Measurements from ENCODE around the gene RAB1B.
A peak's percentile ranks its signal among the peaks of the same experiment; 100 is the strongest.
"Not testable (repeated sequence)": the region's sequence is repeated elsewhere in the genome, so short reads cannot be mapped to it uniquely, and the experiment has no call there.

Gene RAB1B

DNA sequence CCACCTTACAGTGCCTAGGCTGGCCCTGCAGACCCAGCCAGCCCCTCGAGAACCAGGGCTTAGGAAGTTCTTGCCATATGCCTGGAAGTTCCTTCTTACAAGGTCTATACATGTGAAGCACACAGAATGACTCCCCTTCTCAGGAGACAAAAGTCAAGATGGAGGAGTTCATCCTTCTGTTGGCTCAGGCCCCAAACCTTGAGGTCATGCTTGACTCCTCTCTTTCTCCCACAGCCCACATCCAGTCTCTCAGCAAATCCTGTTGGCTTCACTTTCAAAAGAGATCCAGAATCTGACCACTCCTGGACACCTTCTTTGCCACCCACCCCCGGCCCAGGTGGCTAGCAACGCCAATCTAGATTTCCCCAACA, 50.1 kb downstream of the RAB1B start:
- Histone ChIP-seq H3K9me3 (replicated peaks in 1 of 11) (peaks cover 0 to 21% (median 14%) of the 10 kb centered on the region in 11 experiments; a peak in 15 of 22 replicates), H3K9ac (peak overlapping the region in 10 of 11 experiments; percentile 39 to 92 (median 88); a peak in 18 of 22 replicates), H4K20me1 (peaks cover 0 to 32% (median 12%) of the 10 kb centered on the region in 11 experiments; a peak in 12 of 22 replicates), H3K27ac (peak overlapping the region; percentile 25 to 98 (median 94); a peak in 21 of 22 replicates), H3K36me3 (no peaks in the 10 kb centered on the region), H3K4me1 (peaks cover 56 to 82% (median 77%) of the 10 kb centered on the region in 10 experiments), H3K4me3 (peak overlapping the region in 2 of 10 experiments; percentile 68 to 69; a peak in 1 of 20 replicates), H3K27me3 (no peaks in the 10 kb centered on the region), H3K4me2 (peak overlapping the region; percentile 98 to 100 (median 100))
- TF ChIP-seq Cebpa-rat (IDR thresholded peaks at IDR 0.05): peak in 3 of 11 experiments; percentile 0 to 31 (median 17); a peak in 2 of 22 replicates

DNA sequence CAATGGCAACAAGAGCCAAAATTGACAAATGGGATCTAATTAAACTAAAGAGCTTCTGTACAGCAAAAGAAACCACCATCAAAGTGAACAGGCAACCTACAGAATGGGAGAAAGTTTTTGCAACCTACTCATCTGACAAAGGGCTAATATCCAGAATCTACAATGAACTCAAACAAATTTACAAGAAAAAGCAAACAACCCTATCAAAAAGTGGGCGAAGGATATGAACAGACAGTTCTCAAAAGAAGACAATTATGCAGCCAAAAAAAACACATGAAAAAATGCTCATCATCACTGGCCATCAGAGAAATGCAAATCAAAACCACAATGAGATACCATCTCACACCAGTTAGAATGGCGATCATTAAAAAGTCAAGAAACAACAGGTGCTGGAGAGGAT, 51.9 kb downstream of the RAB1B start:
- H3K4me1 ChIP-seq: peaks cover 51 to 82% (median 75%) of the 10 kb centered on the region in 10 experiments
- not testable (repeated sequence) for H3K36me3 ChIP-seq

DNA sequence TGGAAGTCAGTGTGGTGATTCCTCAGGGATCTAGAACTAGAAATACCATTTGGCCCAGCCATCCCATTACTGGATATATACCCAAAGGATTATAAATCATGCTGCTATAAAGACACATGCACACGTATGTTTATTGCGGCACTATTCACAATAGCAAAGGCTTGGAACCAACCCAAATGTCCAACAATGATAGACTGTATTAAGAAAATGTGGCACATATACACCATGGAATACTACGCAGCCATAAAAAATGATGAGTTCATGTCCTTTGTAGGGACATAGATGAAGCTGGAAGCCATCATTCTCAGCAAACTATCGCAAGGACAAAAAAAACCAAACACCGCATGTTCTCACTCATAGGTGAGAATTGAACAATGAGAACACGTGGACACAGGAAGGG, 52.3 kb downstream of the RAB1B start:
- not testable (repeated sequence) for H3K9ac ChIP-seq, H3K27me3 ChIP-seq, H3K36me3 ChIP-seq, H3K4me3 ChIP-seq, H3K27ac ChIP-seq, H3K4me2 ChIP-seq
- H3K9me3 ChIP-seq (replicated peaks in 1 of 11): peaks cover 0 to 21% (median 14%) of the 10 kb centered on the region in 11 experiments; a peak in 15 of 22 replicates
- peaks cover 0 to 10% (median 3%) of the 10 kb centered on the region in 11 experiments; a peak in 12 of 22 replicates for H4K20me1 ChIP-seq
- peaks cover 51 to 82% (median 75%) of the 10 kb centered on the region in 10 experiments for H3K4me1 ChIP-seq

More for the DNA sequence above, 51.9 kb downstream of the RAB1B start:
- H3K9ac ChIP-seq, H3K4me2 ChIP-seq, H3K27me3 ChIP-seq, H3K4me3 ChIP-seq: not testable (repeated sequence)
- Histone ChIP-seq H3K9me3 (replicated peaks in 1 of 11) (peaks cover 0 to 21% (median 14%) of the 10 kb centered on the region in 11 experiments; a peak in 15 of 22 replicates), H3K27ac (peak overlapping the region in 3 of 11 experiments; percentile 32 to 98 (median 94); a peak in 2 of 22 replicates), H4K20me1 (peaks cover 0 to 15% (median 7%) of the 10 kb centered on the region in 11 experiments; a peak in 12 of 22 replicates)

- H3K27ac ChIP-seq: peak overlapping the region in 7 of 11 experiments; percentile 24 to 61 (median 42); a peak in 11 of 22 replicates
- H4K20me1 ChIP-seq: peaks cover 0 to 2% (median 0%) of the 10 kb centered on the region in 11 experiments; a peak in 3 of 22 replicates
- H3K9me3 ChIP-seq (replicated peaks in 1 of 11): peaks cover 0 to 21% (median 14%) of the 10 kb centered on the region in 11 experiments; a peak in 15 of 22 replicates
- peaks cover 51 to 80% (median 74%) of the 10 kb centered on the region in 10 experiments for H3K4me1 ChIP-seq
- no peak overlapping the region for H3K4me3 ChIP-seq
- no peak for TF ChIP-seq Cebpa-rat (IDR thresholded peaks at IDR 0.05)
- no peaks in the 10 kb centered on the region for H3K27me3 ChIP-seq
- no peaks in the 10 kb centered on the region for H3K36me3 ChIP-seq
- peak overlapping the region in 9 of 11 experiments; percentile 4 to 47 (median 31); a peak in 15 of 22 replicates for H3K4me2 ChIP-seq
- H3K9ac ChIP-seq: no peak overlapping the region
These were observed 53.2 kb downstream of the RAB1B start for GRCh38 chr11:66321606-66322005.

- no peak for TF ChIP-seq Cebpa-rat (IDR thresholded peaks at IDR 0.05)
- Histone ChIP-seq H3K27me3 (no peaks in the 10 kb centered on the region), H3K36me3 (no peaks in the 10 kb centered on the region), H3K4me3 (no peak overlapping the region), H4K20me1 (no peaks in the 10 kb centered on the region), H3K27ac (peak overlapping the region in 6 of 11 experiments; percentile 24 to 61 (median 42); a peak in 12 of 22 replicates), H3K4me2 (peak overlapping the region in 8 of 11 experiments; percentile 1 to 47 (median 32); a peak in 4 of 22 replicates), H3K9me3 (replicated peaks in 1 of 11) (peaks cover 0 to 21% (median 14%) of the 10 kb centered on the region in 11 experiments; a peak in 15 of 22 replicates), H3K4me1 (peaks cover 53 to 82% (median 76%) of the 10 kb centered on the region in 10 experiments), H3K9ac (no peak overlapping the region)
These were observed 54.4 kb downstream of the RAB1B start for GRCh38 chr11:66322732-66323427.

DNA sequence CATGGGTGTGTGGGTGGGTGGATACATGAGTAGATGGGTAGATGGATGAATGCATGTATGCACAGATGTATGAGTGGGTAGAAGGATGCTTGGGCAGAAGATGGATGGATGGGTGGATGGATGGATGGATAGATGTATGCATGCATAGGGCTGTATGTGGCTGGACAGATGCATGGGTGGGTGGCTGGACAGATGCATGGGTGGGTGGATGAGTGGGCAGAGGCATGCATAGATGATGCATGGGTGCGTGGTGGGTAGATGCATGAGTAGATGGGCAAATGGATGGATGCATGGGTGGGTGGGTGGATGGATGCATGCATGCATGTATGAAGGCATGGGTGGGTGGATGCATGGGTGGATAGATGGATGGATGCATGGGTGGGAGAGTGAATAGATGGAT, 55.2 kb downstream of the RAB1B start:
- Histone ChIP-seq H3K4me2 (peak overlapping the region in 8 of 11 experiments; percentile 74 to 98 (median 94); a peak in 9 of 22 replicates), H3K36me3 (no peaks in the 10 kb centered on the region), H4K20me1 (no peaks in the 10 kb centered on the region), H3K4me3 (no peak overlapping the region), H3K27me3 (no peaks in the 10 kb centered on the region), H3K27ac (no peak overlapping the region), H3K9ac (no peak overlapping the region), H3K9me3 (replicated peaks in 1 of 11) (peaks cover 0 to 21% (median 14%) of the 10 kb centered on the region in 11 experiments; a peak in 15 of 22 replicates), H3K4me1 (peaks cover 53 to 82% (median 76%) of the 10 kb centered on the region in 10 experiments)
- no peak for TF ChIP-seq Cebpa-rat (IDR thresholded peaks at IDR 0.05)

DNA sequence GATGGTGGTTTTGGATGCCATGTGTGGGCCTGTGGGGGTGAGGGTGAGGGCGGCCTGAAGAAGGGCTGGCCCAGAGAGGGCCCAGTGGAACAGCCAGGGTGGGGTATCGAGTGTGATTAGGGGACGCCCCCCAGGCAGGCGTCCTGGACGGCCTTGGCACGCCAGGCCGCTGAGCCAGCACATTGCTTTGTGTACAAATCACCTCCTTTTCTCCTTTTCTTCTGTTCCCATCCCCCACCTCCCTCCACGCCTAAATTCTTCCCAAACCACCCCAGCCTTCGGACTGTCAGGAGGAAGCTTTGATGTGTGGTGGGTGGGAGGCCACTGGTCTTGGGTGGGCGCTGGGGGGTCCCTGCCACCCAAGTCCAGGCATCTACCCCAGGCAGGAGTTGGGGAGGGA, 56.2 kb downstream of the RAB1B start:
- H3K36me3 ChIP-seq: no peaks in the 10 kb centered on the region
- H3K27me3 ChIP-seq: no peaks in the 10 kb centered on the region
- H3K9me3 ChIP-seq (replicated peaks in 1 of 11): peaks cover 0 to 17% (median 11%) of the 10 kb centered on the region in 11 experiments; a peak in 13 of 22 replicates
- H3K4me3 ChIP-seq: no peak overlapping the region
- no peak for TF ChIP-seq Cebpa-rat (IDR thresholded peaks at IDR 0.05)
- H4K20me1 ChIP-seq: no peaks in the 10 kb centered on the region
- H3K9ac ChIP-seq: peak overlapping the region in 8 of 11 experiments; percentile 4 to 93 (median 84); a peak in 14 of 22 replicates
- peaks cover 53 to 82% (median 76%) of the 10 kb centered on the region in 10 experiments for H3K4me1 ChIP-seq
- peak overlapping the region in 10 of 11 experiments; percentile 11 to 100 (median 95); a peak in 19 of 22 replicates for H3K27ac ChIP-seq
- H3K4me2 ChIP-seq: peak overlapping the region; percentile 74 to 98 (median 94)

DNA sequence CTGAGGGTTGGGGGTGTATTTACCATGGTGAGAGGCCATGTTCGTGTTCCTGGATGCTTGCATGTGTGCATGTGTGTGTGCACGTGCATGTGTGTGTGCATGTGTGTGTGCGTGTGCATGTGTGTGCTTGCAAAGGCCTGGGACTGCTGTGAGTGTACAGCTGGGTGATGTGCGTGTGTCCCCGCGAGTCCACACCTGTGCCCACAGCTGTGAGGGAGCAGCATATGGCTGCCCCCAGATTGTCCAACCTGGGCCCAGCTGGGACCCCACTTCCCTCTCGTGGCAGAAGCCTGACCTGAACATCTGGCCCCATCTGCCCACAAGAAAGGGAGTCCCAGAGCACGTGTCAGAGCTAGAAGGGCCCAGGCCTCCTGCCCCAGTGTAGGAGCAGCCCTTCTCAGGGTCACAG, 56.8 kb downstream of the RAB1B start:
- H3K9ac ChIP-seq: peak overlapping the region in 10 of 11 experiments; percentile 67 to 93 (median 84); a peak in 18 of 22 replicates
- no peak for TF ChIP-seq Cebpa-rat (IDR thresholded peaks at IDR 0.05)
- peak overlapping the region; percentile 74 to 98 (median 94) for H3K4me2 ChIP-seq
- peaks cover 53 to 88% (median 82%) of the 10 kb centered on the region in 10 experiments for H3K4me1 ChIP-seq
- H4K20me1 ChIP-seq: no peaks in the 10 kb centered on the region
- peaks cover 0 to 11% (median 5%) of the 10 kb centered on the region in 11 experiments; a peak in 12 of 22 replicates for H3K9me3 ChIP-seq (replicated peaks in 1 of 11)
- H3K27ac ChIP-seq: peak overlapping the region; percentile 63 to 100 (median 95); a peak in 20 of 22 replicates
- peak overlapping the region in 4 of 10 experiments; percentile 27 to 53 (median 45); a peak in 2 of 20 replicates for H3K4me3 ChIP-seq
- H3K36me3 ChIP-seq: no peaks in the 10 kb centered on the region
- no peaks in the 10 kb centered on the region for H3K27me3 ChIP-seq
